WTC11 (cell line): ENCODE results near the gene PSMD14.
"Not testable (repeated sequence)": the region's sequence is repeated elsewhere in the genome, so short reads cannot be mapped to it uniquely, and the experiment has no call there.

Source experiments
- ATF2 ChIP-seq: sonication (generic); formaldehyde crosslinking; IDR thresholded peaks from 2 replicates; pipeline ENCODE4 v1.8.1; 2022; ENCODE audit warnings: low read depth, missing genetic modification reagents, borderline replicate concordance
- ATF6 ChIP-seq: sonication (generic); formaldehyde crosslinking; IDR thresholded peaks from 2 replicates; pipeline ENCODE4 v1.8.1; 2023; ENCODE audit warnings: mild to moderate bottlenecking, missing genetic modification reagents
- CTCF ChIP-seq: fragments of 200-600 bp; IDR thresholded peaks from 2 replicates; pipeline ENCODE4 v1.8.0; 2022; ENCODE audit warnings: antibody characterized with exemption
- ESRRA ChIP-seq: sonication (generic); formaldehyde crosslinking; IDR thresholded peaks from 2 replicates; pipeline ENCODE4 v1.8.1; 2022; ENCODE audit warnings: mild to moderate bottlenecking, missing genetic modification reagents, borderline replicate concordance
- ZBTB21 ChIP-seq: sonication (generic); formaldehyde crosslinking; IDR thresholded peaks from 2 replicates; pipeline ENCODE4 v1.8.1; 2023; ENCODE audit warnings: mild to moderate bottlenecking, missing genetic modification reagents, borderline replicate concordance

- TF ChIP-seq CTCF; ESRRA (CRISPR knock-in tag); ATF2 (CRISPR knock-in tag); ATF6 (CRISPR knock-in tag); ZBTB21: not testable (repeated sequence)
Observed at GRCh38 chr2:161281615-161282310, 26.5 kb upstream of the PSMD14 start.
